Liver (tissue), 9 donors: ENCODE measurements around the gene GRIN2A. TPM values are rescaled to one million over a fixed set of nuclear protein-coding genes. Genes with fewer than 3 reads are reported as not detected.

Experiments used
- DNase-seq: peaks from one replicate; pipeline ENCODE4 v3.0.0-alpha.2; 2017; ENCODE audit warnings: low spot score
- H3K27ac ChIP-seq, 2 donors: one replicate each; pipeline ENCODE4 v1.7.0; 2013; ENCODE audit warnings: inconsistent platforms in 2 of 2, low read length in 2 of 2, control low read depth in 1 of 2, low read depth in 1 of 2, mild to moderate bottlenecking in 1 of 2
- H3K27me3 ChIP-seq, 4 donors: one replicate each; pipeline versions ENCODE4 v1.6.1 to v1.7.0; 2013; ENCODE audit warnings: low read length in 3 of 4, inconsistent platforms in 1 of 4, mild to moderate bottlenecking in 1 of 4, moderate library complexity in 1 of 4; ENCODE audit not compliant: control insufficient read depth in 4 of 4, insufficient read depth in 4 of 4
- H3K36me3 ChIP-seq, 4 donors: one replicate each; pipeline versions ENCODE4 v1.6.1 to v1.7.0; 2013; ENCODE audit warnings: low read length in 3 of 4, mild to moderate bottlenecking in 3 of 4, low read depth in 1 of 4, moderate library complexity in 1 of 4; ENCODE audit not compliant: control insufficient read depth in 4 of 4, insufficient read depth in 3 of 4
- H3K4me1 ChIP-seq, 4 donors: one replicate each; pipeline versions ENCODE4 v1.6.1 to v1.7.0; 2013; ENCODE audit warnings: low read length in 3 of 4, mild to moderate bottlenecking in 3 of 4, moderate library complexity in 1 of 4; ENCODE audit not compliant: control insufficient read depth in 4 of 4, insufficient read depth in 4 of 4
- H3K4me3 ChIP-seq, 3 donors: one replicate each; pipeline versions ENCODE4 v1.6.1 to v1.7.0; 2013; ENCODE audit warnings: low read length in 3 of 3, control low read depth in 1 of 3, low read depth in 1 of 3, mild to moderate bottlenecking in 1 of 3
- H3K9ac ChIP-seq, 2 donors: one replicate each; pipeline ENCODE4 v1.7.0; 2013; ENCODE audit warnings: low read length in 2 of 2, mild to moderate bottlenecking in 2 of 2, moderate library complexity in 2 of 2, control low read depth in 1 of 2, low read depth in 1 of 2
- H3K9me3 ChIP-seq, 4 donors: one replicate each; pipeline versions ENCODE4 v1.6.1 to v1.7.0; 2013; ENCODE audit warnings: low read length in 3 of 4; ENCODE audit not compliant: control insufficient read depth in 4 of 4
- ATF3 ChIP-seq: IDR thresholded peaks from 2 replicates; pipeline ENCODE4 v1.6.1; 2016; ENCODE audit warnings: antibody characterized with exemption
- FOXA1 ChIP-seq: IDR thresholded peaks from 2 replicates; pipeline ENCODE4 v1.6.1; 2016; ENCODE audit warnings: antibody characterized with exemption
- FOXA2 ChIP-seq: IDR thresholded peaks from 2 replicates; pipeline ENCODE4 v1.6.1; 2016; ENCODE audit warnings: antibody characterized with exemption
- GABPA ChIP-seq, 2 donors: IDR thresholded peaks in 1 of 2; conservative IDR thresholded peaks in 1 of 2; 2 replicates each; pipeline ENCODE4 v1.6.1; 2016; ENCODE audit warnings: antibody characterized with exemption in 2 of 2, mild to moderate bottlenecking in 1 of 2, moderate library complexity in 1 of 2
- HNF4A ChIP-seq, 2 donors: conservative IDR thresholded peaks; 2 replicates each; pipeline ENCODE4 v1.6.1; 2016; ENCODE audit warnings: antibody characterized with exemption in 2 of 2, mild to moderate bottlenecking in 2 of 2
- HNF4G ChIP-seq: IDR thresholded peaks from 2 replicates; pipeline ENCODE4 v1.6.1; 2016; ENCODE audit warnings: antibody characterized with exemption
- JUND ChIP-seq, 2 donors: IDR thresholded peaks; 2 replicates each; pipeline ENCODE4 v1.6.1; 2016; ENCODE audit warnings: antibody characterized with exemption in 2 of 2
- MAX ChIP-seq: IDR thresholded peaks from 2 replicates; pipeline ENCODE4 v1.6.1; 2016; ENCODE audit warnings: antibody characterized with exemption
- NR2F2 ChIP-seq: IDR thresholded peaks from 2 replicates; pipeline ENCODE4 v1.6.1; 2016; ENCODE audit warnings: antibody characterized with exemption
- REST ChIP-seq: IDR thresholded peaks from 2 replicates; pipeline ENCODE4 v1.6.1; 2016; ENCODE audit warnings: antibody characterized with exemption, mild to moderate bottlenecking
- SP1 ChIP-seq: IDR thresholded peaks from 2 replicates; pipeline ENCODE4 v1.6.1; 2018; ENCODE audit warnings: antibody characterized with exemption, mild to moderate bottlenecking
- TAF1 ChIP-seq: conservative IDR thresholded peaks from 2 replicates; pipeline ENCODE4 v1.6.1; 2016; ENCODE audit warnings: antibody characterized with exemption, mild to moderate bottlenecking
- YY1 ChIP-seq: IDR thresholded peaks from 2 replicates; pipeline ENCODE4 v1.6.1; 2016; ENCODE audit warnings: antibody characterized with exemption, mild to moderate bottlenecking
- ZBTB33 ChIP-seq: IDR thresholded peaks from 2 replicates; pipeline ENCODE4 v1.6.1; 2016; ENCODE audit warnings: antibody characterized with exemption
- whole genome bisulfite sequencing: extraction: QIAGEN DNeasy Blood & Tissue Kit; methylation state at CpG from one replicate; pipeline ENCODE4 v1.1.7; 2013; 5-methylcytosine and 5-hydroxymethylcytosine counted together
- polyA plus RNA-seq, 2 donors: library from polyadenylated mRNA; stranded (reverse) in 1 of 2; unstranded in 1 of 2; fragments of 200-250 nt in 1 of 2; fragments of >200 nt in 1 of 2; fragmentation: Nextera tagmentation in 1 of 2; extraction: Ambion mirVana in 1 of 2; gene quantifications; one replicate each; pipeline versions ENCODE4 v1.2.1 to v1.2.3, GENCODE V29; 2013 to 2015
- total RNA-seq, 2 donors: library from RNA; depleted of rRNA; stranded (reverse); fragments of >200 nt; gene quantifications; one replicate each; pipeline ENCODE4 v1.2.3, GENCODE V29; 2014
- TF ChIP-seq, protein P1 (sequence below): fragments of 150-350 bp; IDR thresholded peaks from 2 replicates; pipeline ENCODE4 v1.5.1; 2017; ENCODE audit warnings: improper control_type of control experiment, low read depth, low read length; ENCODE audit not compliant: missing input control
- donor health status: healthy.
- donor health status: healthy.
- donor health status: healthy.
- donor health status: healthy.
- donor health status: healthy.

Gene GRIN2A
- total and polyA plus RNA-seq, 4 donors, result under 0.01 to 0.08 (median 0.07) TPM; not detected in 1

GRCh38 chr16:10093576-10093975 lies 88.7 kb downstream of the GRIN2A start (continued):
- TF ChIP-seq ATF3 (no peak), ZBTB33 (no peak), HNF4A (conservative IDR thresholded peaks at IDR 0.05) (no peak), MAX (no peak)

DNA sequence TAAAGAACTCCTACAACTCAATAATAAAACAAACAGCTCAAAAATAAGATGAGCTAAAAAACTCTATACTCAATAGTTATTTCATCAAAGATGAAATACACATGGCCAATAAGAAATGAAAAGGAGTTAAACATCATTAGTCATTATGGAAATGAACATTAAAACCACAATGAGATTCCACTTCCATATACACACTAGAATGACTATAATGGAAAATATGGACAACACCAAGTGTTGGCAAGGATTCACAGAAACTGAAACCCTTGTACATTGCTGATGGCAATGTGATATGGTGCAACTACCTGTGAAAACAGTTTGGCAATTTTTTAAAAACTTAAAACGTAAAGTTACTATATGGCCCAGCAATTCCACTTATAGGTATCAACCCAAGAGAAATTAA lies 91.4 kb downstream of the GRIN2A start:
- H3K27ac ChIP-seq, result no peak overlapping the region
- H3K36me3 ChIP-seq, result no peaks in the 10 kb centered on the region
- 85% methylated on average over 1 of the region's 1 CpG for WGBS
- H3K27me3 ChIP-seq, result peaks cover 0 to 14% (median 0%) of the 10 kb centered on the region in 4 donors
- H3K4me3 ChIP-seq, result no peak overlapping the region
- DNase-seq, result no peak
- TF ChIP-seq REST (no peak), SP1 (no peak), MAX (no peak)
- TF ChIP-seq, protein P1, sequence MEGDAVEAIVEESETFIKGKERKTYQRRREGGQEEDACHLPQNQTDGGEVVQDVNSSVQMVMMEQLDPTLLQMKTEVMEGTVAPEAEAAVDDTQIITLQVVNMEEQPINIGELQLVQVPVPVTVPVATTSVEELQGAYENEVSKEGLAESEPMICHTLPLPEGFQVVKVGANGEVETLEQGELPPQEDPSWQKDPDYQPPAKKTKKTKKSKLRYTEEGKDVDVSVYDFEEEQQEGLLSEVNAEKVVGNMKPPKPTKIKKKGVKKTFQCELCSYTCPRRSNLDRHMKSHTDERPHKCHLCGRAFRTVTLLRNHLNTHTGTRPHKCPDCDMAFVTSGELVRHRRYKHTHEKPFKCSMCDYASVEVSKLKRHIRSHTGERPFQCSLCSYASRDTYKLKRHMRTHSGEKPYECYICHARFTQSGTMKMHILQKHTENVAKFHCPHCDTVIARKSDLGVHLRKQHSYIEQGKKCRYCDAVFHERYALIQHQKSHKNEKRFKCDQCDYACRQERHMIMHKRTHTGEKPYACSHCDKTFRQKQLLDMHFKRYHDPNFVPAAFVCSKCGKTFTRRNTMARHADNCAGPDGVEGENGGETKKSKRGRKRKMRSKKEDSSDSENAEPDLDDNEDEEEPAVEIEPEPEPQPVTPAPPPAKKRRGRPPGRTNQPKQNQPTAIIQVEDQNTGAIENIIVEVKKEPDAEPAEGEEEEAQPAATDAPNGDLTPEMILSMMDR, result no peak
- H3K9ac ChIP-seq, result no peak overlapping the region
- no peaks in the 10 kb centered on the region for H3K4me1 ChIP-seq
- H3K9me3 ChIP-seq, result no peaks in the 10 kb centered on the region

- 63% methylated on average over 7 of the region's 7 CpGs for WGBS
- no peak for DNase-seq
- H3K27me3 ChIP-seq, result peaks cover 0 to 14% (median 0%) of the 10 kb centered on the region in 4 donors
- H3K27ac ChIP-seq, result no peak overlapping the region
- no peaks in the 10 kb centered on the region for H3K4me1 ChIP-seq
- no peaks in the 10 kb centered on the region for H3K36me3 ChIP-seq
- H3K9ac ChIP-seq, result no peak overlapping the region
- no peak overlapping the region for H3K4me3 ChIP-seq
- no peaks in the 10 kb centered on the region for H3K9me3 ChIP-seq
- TF ChIP-seq MAX (no peak), SP1 (no peak), ZBTB33 (no peak), HNF4G (no peak), FOXA2 (no peak), FOXA1 (no peak), TAF1 (no peak), YY1 (no peak), HNF4A (conservative IDR thresholded peaks at IDR 0.05) (no peak), ATF3 (no peak), NR2F2 (no peak), JUND (IDR thresholded peaks at IDR 0.05) (no peak), GABPA (IDR thresholded peaks at IDR 0.05 in 1 of 2, conservative IDR thresholded peaks at IDR 0.05 in 1 of 2) (no peak)
Observed at GRCh38 chr16:10088380-10088793, 93.8 kb downstream of the GRIN2A start.
